GM18873 (cell line): ENCODE results near the gene ADCY10.
"Not testable (repeated sequence)": the region's sequence is repeated elsewhere in the genome, so short reads cannot be mapped to it uniquely, and the experiment has no call there.

Source experiments
- ATAC-seq: cut with Tn5 transposase; IDR thresholded peaks from one replicate; pipeline ENCODE4 v1.9.1; 2021; ENCODE audit warnings: mild to moderate bottlenecking, moderate library complexity, moderate number of reproducible peaks; ENCODE audit not compliant: unreplicated experiment, low FRiP score

The ADCY10 gene

DNA sequence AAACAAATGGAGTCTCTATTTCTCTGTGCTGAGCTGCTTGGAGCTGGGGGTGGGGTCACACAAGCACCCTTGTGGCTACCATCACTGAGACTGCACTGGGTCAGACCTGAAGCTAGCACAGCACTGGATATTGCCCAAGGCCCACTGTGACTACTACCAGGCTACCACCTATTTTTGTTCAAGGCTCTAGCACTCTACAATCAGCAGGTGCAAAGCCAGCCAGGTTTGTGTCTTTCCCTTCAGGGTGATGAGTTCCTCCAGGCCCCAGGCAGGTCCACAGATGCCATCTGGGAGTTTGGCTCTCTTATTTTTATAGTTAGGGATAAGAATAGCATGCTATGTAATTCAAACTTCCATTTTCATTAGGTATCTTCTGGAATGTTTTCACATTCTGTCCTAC is 23.5 kb downstream of the ADCY10 start:
- ATAC-seq: no peak

GRCh38 chr1:167887187-167887586 is 26.7 kb downstream of the ADCY10 start:
- ATAC-seq: not testable (repeated sequence)

GRCh38 chr1:167882376-167882775 is 31.6 kb downstream of the ADCY10 start:
- no peak for ATAC-seq

- no peak for ATAC-seq
These were observed 32.1 kb downstream of the ADCY10 start for GRCh38 chr1:167881786-167882185.

DNA sequence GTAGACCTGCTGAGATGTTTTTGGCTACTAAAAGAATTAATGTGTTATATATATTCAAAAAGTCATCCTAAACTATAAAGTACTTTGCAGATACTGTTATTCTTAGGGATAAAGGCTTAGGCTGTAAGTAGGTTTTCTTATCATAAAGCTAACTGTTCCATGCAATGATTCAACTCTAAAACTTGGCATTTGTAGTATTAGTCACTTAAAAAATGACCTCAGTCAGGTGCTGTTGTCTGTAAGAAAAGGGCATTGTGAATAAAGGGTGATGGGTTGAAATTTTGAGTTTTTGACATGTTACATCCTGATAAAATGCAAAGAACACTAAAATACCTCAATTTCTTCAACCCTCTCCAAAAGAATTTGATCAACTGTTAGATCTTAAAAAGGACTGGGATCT is 32.9 kb downstream of the ADCY10 start:
- ATAC-seq: no peak

- no peak for ATAC-seq
These were observed 33.3 kb downstream of the ADCY10 start for GRCh38 chr1:167880580-167881021.

- ATAC-seq: no peak
These were observed 34.4 kb downstream of the ADCY10 start for GRCh38 chr1:167879508-167879907.

- ATAC-seq: no peak
These were observed 35.4 kb downstream of the ADCY10 start for GRCh38 chr1:167878372-167879160.

- ATAC-seq: no peak
These were observed 37.2 kb downstream of the ADCY10 start for GRCh38 chr1:167876597-167877175.

- no peak for ATAC-seq
These were observed 42.6 kb downstream of the ADCY10 start for GRCh38 chr1:167871331-167871730.

DNA sequence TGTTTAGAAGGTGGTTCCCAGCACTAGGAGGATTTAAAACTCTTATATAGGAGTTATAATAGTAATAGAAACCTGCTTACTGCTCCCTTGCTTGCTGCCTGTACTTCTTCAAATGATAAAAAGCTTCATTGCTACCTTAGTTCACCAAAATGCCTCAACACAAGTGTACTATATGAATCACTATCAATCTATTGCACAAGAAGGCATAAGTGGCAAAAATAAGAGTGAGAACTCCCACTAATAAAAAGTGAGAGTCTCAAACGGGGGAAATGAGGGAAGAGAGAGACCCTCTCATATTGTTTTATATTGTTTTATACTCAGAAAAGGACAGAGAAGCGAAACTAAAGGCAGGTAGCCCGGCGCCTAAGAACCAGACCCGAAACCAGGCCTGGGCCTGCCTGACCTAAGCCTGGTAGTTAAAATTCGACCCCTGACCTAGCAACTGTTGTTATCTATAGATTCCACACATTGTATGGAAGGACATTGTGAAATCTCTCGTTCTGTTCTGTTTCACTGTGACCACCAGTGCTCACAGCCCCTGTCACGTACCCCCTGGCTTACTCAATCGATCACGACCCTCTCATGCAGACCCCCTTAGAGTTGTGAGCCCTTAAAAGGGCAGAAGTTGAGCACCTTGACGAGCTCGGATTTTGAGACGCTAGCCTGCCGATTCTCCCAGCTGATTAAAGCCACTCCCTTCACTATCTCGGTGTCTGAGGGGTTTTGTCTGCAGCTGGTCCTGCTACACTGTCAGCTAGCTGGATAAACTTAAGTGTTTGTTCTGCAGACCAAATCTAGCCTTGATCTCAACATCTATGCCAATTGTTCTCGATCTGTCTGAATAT is 44.6 kb downstream of the ADCY10 start:
- not testable (repeated sequence) for ATAC-seq

DNA sequence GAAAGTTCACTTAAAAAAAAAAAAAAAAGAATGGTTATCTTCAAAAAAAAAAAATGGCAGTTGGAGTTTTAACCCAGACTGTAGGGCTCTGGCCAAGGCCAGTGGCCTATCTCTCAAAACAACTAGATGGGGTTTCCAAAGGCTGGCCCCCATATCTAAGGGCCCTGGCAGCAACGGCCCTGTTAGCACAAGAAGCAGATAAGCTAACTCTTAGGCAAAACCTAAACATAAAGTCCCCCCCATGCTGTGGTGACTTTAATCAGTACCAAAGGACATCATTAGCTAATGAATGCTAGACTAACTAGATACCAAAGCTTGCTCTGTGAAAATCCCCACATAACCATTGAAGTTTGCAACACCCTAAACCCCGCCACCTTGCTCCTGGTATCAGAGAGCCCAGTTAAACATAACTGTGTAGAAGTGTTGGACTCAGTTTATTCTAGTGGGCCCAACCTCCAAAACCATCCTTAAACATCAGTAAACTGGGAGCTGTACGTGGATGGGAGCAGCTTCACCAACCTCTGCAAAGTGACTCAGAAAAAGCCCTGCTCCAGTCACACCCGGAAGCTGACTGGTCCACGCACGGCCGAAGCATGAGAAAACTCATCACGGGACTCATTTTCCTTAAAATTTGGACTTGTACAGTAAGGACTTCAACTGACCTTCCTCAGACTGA is 47.1 kb downstream of the ADCY10 start:
- ATAC-seq: not testable (repeated sequence)

- ATAC-seq: not testable (repeated sequence)
These were observed 47.6 kb downstream of the ADCY10 start for GRCh38 chr1:167866326-167866725.

- not testable (repeated sequence) for ATAC-seq
These were observed 48.1 kb downstream of the ADCY10 start for GRCh38 chr1:167865804-167866308.

GRCh38 chr1:167865193-167865592 is 48.7 kb downstream of the ADCY10 start:
- not testable (repeated sequence) for ATAC-seq

- ATAC-seq: no peak
These were observed 49.4 kb downstream of the ADCY10 start for GRCh38 chr1:167864392-167865032.

GRCh38 chr1:167863921-167864279 is 50.0 kb downstream of the ADCY10 start:
- no peak for ATAC-seq

- ATAC-seq: not testable (repeated sequence)
These were observed 50.6 kb downstream of the ADCY10 start for GRCh38 chr1:167863191-167863920.

DNA sequence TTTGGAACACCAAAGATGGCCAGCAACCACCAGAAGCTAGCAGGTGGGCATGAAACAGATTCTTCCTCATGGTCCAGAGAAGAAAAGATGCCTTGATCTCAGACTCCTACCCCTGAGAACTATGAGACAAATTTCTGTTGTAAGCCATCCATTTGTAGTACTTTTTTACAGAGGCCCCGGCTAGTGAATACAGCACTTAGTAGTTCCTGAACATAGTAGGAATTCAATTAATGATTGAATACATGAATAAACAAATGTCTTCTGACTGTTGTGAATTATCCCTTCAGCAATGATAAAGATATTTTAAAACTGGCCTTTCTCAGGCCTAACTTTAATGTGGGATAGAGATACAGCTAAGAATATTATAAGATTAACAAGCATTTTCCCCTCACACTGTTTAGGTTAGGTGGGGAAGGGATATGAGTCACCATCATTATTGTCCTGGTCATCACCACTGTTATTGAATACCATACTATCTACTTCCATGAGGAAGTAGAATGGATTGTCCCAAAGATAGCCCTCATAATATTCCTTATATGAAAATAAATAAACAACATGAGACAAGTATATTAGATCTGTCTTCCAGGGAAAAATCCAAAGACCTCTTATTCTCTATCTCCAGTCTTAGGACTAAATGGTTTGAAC is 51.4 kb downstream of the ADCY10 start:
- ATAC-seq: no peak
